NK-92 (cell line): Measurements from ENCODE around the gene ABI3BP.
"Not testable (repeated sequence)": the region's sequence is repeated elsewhere in the genome, so short reads cannot be mapped to it uniquely, and the experiment has no call there.

ENCODE experiments used
- DNase-seq: peaks from one replicate; lab custom pipeline; 2025; ENCODE audit not compliant: unreplicated experiment; lab: John Stamatoyannopoulos, UW

The ABI3BP gene

DNA sequence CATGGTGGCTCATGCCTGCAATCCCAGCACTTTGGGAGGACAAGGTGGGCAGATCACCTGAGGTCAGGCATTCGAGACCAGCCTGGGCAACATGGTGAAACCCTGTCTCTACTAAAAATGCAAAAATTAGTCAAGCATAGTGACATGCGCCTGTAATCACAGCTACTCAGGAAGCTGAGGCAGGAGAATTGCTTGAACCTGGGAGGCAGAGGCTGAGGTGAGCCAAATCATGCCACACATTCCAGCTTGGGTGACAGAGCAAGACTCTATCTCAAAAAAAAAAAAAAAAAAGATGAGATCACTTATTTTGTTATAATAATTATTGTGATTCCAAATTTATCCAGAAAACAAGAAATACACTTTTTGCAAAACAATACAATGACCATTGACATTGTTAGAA lies 47.1 kb downstream of the ABI3BP start:
- not testable (repeated sequence) for DNase-seq

GRCh38 chr3:100941451-100941850 lies 51.8 kb downstream of the ABI3BP start:
- DNase-seq: no peak

GRCh38 chr3:100941041-100941440 lies 52.2 kb downstream of the ABI3BP start:
- no peak for DNase-seq

GRCh38 chr3:100936931-100937330 lies 56.3 kb downstream of the ABI3BP start:
- DNase-seq: no peak

DNA sequence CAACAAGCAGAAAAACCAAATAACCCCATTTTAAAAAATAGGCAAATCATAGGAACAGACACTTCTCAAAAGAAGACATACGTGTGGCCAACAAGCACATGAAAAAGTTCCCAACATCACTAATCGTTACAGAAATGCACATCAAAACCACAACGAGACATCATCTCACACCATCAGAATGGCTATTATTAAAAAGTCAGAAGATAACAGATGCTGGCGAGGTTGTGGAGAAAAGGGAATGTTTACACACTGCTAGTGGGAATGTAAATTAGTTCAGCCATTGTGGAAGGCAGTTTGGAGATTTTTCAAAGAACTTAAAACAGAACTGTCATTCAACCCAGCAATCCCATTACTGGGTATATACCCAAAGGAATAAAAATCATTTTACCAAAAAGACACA lies 60.7 kb downstream of the ABI3BP start:
- DNase-seq: no peak

DNA sequence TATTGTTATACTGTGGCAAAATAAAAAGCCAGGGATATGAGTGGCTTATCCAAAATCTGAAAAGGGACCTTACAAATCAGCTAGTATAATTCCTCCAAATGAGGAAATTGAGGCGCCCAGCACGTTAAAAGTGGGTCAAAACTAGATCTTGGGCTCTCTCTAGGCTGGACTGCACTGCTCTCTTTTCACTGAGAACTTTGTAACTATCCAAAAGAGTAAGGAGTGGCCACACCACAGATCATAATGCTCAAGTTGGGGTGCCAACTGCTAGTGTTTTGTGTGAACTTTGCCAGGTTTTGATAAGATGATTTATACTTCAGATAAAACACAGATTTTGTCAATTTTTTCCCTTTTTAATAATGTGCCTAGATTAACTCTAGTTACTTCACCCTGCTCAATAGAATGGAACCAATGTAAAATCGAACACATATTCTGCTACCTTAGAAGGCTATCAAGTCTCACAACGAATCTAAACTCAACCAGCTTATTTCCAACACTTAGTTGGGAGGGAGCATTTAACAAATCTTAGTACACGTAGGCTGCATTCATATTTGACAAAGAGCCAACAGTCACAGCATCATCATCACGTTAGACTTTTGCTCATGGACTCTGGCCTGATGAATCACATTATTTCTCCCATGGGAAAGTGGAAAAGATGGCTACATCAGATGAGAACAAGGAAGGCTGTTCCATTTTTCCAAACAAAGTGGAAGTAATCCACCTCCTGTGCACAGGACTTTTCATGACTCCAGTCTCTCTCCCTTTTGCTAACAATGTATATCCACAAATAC lies 64.4 kb downstream of the ABI3BP start:
- DNase-seq: no peak

DNA sequence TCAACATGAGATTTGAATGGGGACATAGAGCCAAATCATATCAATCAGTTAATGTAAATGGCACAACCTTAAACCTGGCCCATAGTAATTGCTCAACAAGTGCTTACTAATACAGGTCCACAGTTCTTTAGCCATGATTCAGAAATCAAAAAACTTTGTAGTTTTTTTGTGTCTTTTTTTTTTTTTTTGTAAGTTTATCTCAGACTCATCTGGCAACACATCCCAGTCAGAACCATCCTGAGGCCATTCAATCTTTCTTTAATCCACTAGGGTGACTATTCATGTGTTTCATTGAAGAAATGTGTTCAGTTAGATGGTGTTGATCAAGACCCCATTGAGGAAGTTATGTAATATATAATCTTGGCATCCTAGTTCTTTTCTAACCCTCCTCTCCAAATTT lies 65.4 kb downstream of the ABI3BP start:
- DNase-seq: no peak

- no peak for DNase-seq
These were observed 77.3 kb downstream of the ABI3BP start for GRCh38 chr3:100915706-100916495.

DNA sequence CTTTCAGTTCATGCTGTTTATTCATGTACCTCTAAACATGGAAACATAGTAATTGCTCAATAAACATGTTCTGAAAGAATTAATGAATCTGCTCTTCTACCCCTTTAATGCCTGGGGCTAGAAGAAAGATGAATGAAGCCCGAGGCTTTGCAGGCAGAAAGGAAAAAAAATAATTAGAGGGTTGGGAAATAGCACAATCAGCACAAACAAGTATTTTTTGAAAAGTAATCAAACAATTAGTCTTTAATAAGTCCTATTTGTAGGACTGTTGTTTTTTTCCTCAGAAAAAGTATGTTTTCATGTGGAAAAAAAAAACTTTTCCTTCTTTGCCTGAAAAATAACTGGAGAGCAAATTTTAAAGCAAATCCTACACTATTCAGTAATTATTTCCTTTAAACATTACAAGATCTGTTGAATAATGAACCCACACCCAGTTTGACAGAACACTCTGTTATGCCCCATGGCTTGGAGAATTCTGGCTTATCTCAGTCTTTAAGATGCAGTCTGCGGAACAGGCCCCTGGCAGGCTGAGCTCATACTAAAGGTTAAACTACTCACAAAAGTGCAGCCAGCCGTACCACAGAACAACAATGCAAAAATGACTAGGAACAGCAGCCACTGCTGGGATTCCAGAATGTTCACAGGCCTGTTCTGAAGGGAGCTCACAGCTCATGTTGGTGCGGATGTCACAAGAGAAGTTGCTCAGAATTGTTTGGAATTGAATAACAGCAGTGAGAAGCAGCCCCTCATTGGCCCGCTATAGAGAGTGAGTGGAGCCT lies 79.2 kb downstream of the ABI3BP start:
- no peak for DNase-seq

GRCh38 chr3:100912976-100913545 lies 80.2 kb downstream of the ABI3BP start:
- DNase-seq: no peak

GRCh38 chr3:100912571-100912970 lies 80.7 kb downstream of the ABI3BP start:
- no peak for DNase-seq

DNA sequence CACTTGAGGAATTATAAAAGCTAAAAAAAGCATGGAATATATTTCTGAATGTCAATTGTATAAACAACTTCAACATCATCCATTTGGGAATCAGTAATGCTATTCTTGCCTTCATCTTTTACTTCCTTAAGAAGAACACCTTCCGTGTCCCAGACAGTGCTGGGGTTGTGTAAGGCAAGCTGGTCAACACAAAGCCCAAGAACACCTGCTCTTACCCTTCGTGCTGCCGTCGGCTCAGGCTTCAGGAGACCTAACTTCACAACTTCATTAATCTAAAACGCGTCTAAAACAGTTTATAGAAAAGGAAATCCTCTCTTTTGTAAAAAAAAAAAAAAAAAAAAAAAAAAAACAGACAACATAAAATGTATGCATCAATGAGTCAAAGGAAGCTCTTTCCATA lies 81.3 kb downstream of the ABI3BP start:
- DNase-seq: no peak

DNA sequence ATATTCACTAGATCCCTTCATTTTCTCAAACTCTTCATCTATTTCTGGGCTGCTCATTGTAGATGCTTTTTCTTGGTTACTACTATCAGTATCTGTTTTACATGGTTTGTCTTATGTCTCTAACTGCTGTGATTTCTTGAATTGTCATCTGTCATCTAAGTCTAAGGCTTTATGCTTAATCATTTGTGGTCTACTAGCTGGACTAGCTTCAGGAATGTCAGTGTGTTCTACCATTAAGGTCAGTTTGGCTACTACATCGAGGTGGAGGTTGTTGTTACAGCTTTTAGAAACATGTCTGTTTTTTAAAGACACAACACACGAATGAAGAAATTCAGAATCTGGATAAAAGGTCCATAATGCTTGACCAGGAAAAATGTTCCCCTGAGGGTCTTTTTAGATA lies 82.2 kb downstream of the ABI3BP start:
- no peak for DNase-seq

GRCh38 chr3:100902572-100902971 lies 90.6 kb downstream of the ABI3BP start:
- DNase-seq: no peak

- DNase-seq: no peak
These were observed 92.4 kb downstream of the ABI3BP start for GRCh38 chr3:100900671-100901335.

DNA sequence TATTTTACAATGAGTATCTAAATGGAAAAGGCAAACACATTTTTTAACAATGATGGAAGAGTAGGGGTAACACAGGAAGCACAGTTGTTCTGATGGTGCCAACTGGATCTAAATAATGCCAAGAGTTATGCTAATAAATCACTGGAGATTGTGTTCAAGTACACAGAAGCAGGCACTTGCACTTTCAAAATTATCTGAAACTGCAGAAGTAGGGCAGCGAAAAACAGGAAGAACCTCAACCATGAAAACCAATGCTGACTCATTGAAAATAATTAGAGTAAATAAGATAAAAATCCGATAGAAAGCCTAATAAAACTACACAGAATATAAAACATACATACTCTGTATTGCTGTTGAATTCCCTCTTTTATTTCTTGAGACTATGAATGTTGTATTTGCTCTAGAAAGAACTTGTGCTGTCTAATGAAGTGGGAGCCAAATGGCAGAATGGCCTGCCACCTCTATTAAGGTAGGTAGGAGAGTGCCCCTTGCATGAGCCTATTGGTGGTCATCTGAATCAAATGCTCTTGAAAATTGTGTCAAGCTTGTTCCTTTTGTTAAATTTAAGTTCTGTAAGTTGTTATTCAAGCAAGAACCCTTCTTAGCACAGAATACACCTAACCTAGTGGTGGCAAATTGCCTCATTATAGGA lies 93.7 kb downstream of the ABI3BP start:
- DNase-seq: no peak

DNA sequence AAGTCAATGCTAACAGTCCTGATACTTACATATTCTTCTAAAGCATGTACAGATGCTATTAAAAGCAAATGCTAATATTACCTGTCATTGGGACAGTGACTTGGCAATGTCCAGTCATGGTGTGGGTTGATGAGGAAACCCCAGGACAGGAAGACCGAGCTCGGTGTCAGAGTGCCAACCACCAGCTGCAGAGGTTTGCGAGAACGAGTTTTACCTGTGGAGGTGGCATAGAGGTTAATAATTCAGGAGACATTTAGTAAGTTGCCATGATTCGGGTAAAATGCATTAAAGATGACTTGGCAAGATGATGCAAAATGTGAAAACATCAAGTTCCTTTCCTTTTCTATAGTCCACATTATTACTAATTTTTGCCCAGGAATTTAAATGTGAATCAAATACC lies 94.5 kb downstream of the ABI3BP start:
- no peak for DNase-seq

GRCh38 chr3:100896994-100897393 lies 96.2 kb downstream of the ABI3BP start:
- DNase-seq: no peak

DNA sequence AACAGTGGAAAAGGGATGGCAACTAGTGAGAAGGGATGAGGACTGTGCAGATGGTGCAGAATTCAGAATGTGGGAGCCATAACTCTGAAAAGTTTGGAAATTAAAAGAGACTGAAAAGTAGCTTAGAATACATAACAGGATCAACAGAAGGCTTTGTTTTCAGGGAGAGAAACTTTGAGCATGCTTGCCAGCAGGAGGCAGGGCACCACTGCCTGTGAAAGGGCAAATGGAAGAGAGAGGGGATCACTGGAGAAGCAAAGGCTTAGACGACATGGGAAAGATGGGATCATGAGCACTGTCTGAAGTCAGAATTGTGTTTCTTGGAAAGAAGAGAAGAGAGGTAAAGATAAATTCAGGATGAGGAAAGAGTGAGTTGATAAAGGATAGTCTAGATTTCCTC lies 99.6 kb downstream of the ABI3BP start:
- no peak for DNase-seq

DNA sequence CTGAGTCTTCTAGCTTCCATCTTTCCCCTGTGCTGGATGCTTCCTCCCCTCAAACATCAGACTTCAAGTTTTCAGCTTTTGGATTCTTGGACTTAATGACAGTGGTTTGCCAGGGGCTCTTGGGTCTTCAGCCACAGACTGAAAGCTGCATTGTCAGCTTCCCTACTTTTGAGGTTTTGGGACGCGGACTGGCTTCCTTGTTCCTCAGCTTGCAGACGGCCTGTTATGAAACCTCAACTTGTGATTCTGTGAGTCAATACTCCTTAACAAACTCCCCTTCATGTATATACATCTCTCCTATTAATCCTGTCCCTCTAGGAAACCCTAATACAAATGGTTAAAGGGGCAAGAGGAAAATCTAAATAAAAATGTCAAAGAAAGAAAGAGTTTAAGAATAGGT lies 100.1 kb downstream of the ABI3BP start:
- no peak for DNase-seq
